Prostate gland (tissue), 2 donors: ENCODE data around the gene GOPC. TPM values are rescaled to one million over a fixed set of nuclear protein-coding genes. Genes with fewer than 3 reads are reported as not detected.

Experiments
- DNase-seq: peaks from one replicate; pipeline ENCODE4 v3.0.0-alpha.2; 2019; ENCODE audit warnings: low spot score
- H3K27ac ChIP-seq, 2 donors: fragments of 200-600 bp; sonication (generic); 2 replicates each; pipeline ENCODE4 v1.5.1; 2017 to 2019
- H3K27me3 ChIP-seq: fragments of 200-600 bp; sonication (generic); replicated peaks from 2 replicates; pipeline ENCODE4 v1.5.1; 2019; ENCODE audit not compliant: insufficient read depth
- H3K36me3 ChIP-seq, 2 donors: fragments of 200-600 bp; sonication (generic); 1 replicate in 1 of 2; 2 replicates in 1 of 2; pipeline versions ENCODE4 v1.5.1 to v1.8.1; 2017 to 2019
- H3K4me1 ChIP-seq: fragments of 200-600 bp; sonication (generic); replicated peaks from 2 replicates; pipeline ENCODE4 v1.5.1; 2019
- H3K4me3 ChIP-seq, 2 donors: fragments of 200-600 bp; sonication (generic); 2 replicates each; pipeline ENCODE4 v1.5.1; 2017 to 2019
- H3K9me3 ChIP-seq: fragments of 200-600 bp; sonication (generic); 2 replicates; pipeline ENCODE4 v1.5.1; 2017
- CTCF ChIP-seq, 4 experiments: fragments of 200-600 bp in 2 of 4; fragments of 450-650 bp in 2 of 4; sonication (generic) in 2 of 4; IDR thresholded peaks; 1 replicate in 3 of 4; 2 replicates in 1 of 4; pipeline ENCODE4 v1.5.1; 2016 to 2019; ENCODE audit warnings: antibody characterized with exemption in 4 of 4, mild to moderate bottlenecking in 2 of 4, moderate library complexity in 2 of 4
- POLR2A ChIP-seq: fragments of 450-650 bp; IDR thresholded peaks from one replicate; pipeline ENCODE4 v1.6.1; 2016; ENCODE audit warnings: antibody characterized with exemption, mild to moderate bottlenecking
- POLR2AphosphoS5 ChIP-seq: sonication (generic); formaldehyde crosslinking; IDR thresholded peaks from one replicate; pipeline ENCODE4 v1.6.1; 2017; ENCODE audit warnings: antibody characterized with exemption
- WGBS: methylation state at CpG from one replicate; pipeline ENCODE4 v1.1.5; 2018; 5-methylcytosine and 5-hydroxymethylcytosine counted together
- intact Hi-C: fragments of 100-400 bp; cut with DNase I; formaldehyde crosslinking; loops from one replicate; pipeline ENCODE4 v1.14.2; 2022
- total RNA-seq, 2 donors: library from RNA; depleted of rRNA; stranded (reverse); fragments of >200 nt; gene quantifications; one replicate each; pipeline ENCODE4 v1.1.0, GENCODE V29; 2016

GOPC gene
- total RNA-seq, 2 donors from 2014 or later: 20.2 to 24.2 TPM

DNA sequence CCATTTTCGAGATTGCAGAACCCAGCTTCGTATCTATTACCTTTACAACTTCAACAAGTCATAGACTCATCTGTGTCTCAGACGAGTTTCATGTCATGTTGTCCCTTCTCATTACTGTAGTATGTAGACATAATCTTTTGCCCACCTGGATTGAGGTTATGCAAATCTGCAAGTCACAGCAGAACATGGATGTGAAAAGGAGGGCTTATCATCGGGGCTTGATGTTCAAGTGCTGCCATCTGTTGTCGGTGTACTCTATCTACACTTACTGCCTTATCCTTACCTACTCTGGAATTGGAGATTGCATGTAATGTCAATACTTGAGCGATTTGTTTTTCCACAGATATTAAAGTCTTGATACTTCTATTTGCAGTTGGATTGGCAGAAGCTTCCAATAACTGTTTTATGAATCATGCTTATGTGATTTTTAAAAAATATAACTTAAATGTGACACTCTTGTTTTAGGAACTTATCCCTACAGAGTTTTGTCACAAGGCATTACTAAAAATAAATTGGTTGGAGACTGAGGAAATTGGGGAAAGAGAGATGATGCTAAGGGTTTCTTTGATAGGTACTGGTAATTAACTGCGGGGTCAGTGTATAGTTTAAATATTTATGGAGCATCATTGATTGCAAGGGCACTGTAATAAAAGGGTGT, 3.0 kb upstream of the GOPC start:
- H3K27me3 ChIP-seq: peaks cover 5% of the 10 kb centered on the region
- DNase-seq: peak; percentile 32
- H3K4me1 ChIP-seq: no peaks in the 10 kb centered on the region
- 31% methylated on average over 7 of the region's 7 CpGs for WGBS
- H3K4me3 ChIP-seq: no peak overlapping the region
- TF ChIP-seq POLR2AphosphoS5 (no peak), POLR2A (no peak), CTCF (IDR thresholded peaks at IDR 0.05) (peak in 3 of 4 experiments; percentile 26 to 61 (median 59))
- no peaks in the 10 kb centered on the region for H3K36me3 ChIP-seq
- intact Hi-C loops: loop anchor here (10.0 kb wide), 1 partner anchor 260 kb away; no protein-coding TSS in a partner anchor
- no peak overlapping the region for H3K27ac ChIP-seq
- H3K9me3 ChIP-seq: no peaks in the 10 kb centered on the region

GRCh38 chr6:117603821-117604220, 1.5 kb upstream of the GOPC start:
- intact Hi-C loops: loop anchor here (5.0 to 10.0 kb wide), 2 partner anchors 47 to 259 kb away; no protein-coding TSS in a partner anchor
- Histone ChIP-seq H3K36me3 (no peaks in the 10 kb centered on the region), H3K27me3 (no peaks in the 10 kb centered on the region), H3K4me3 (no peak overlapping the region), H3K9me3 (no peaks in the 10 kb centered on the region), H3K27ac (no peak overlapping the region), H3K4me1 (no peaks in the 10 kb centered on the region)
- TF ChIP-seq CTCF (IDR thresholded peaks at IDR 0.05): no peak
- TF ChIP-seq POLR2AphosphoS5: no peak
- no peak for DNase-seq
- 96% methylated on average over 2 of the region's 2 CpGs for WGBS

GRCh38 chr6:117602899-117603588, 733 bp upstream of the GOPC start:
- Histone ChIP-seq H3K27me3 (no peaks in the 10 kb centered on the region), H3K4me3 (peak overlapping the region; percentile 79 to 80), H3K4me1 (no peaks in the 10 kb centered on the region), H3K36me3 (no peaks in the 10 kb centered on the region), H3K27ac (peak overlapping the region; percentile 89 to 91), H3K9me3 (no peaks in the 10 kb centered on the region)
- no peak for DNase-seq
- TF ChIP-seq POLR2A (no peak), POLR2AphosphoS5 (no peak), CTCF (IDR thresholded peaks at IDR 0.05) (no peak)
- intact Hi-C loops: loop anchor here (5.0 to 10.0 kb wide), 2 partner anchors 46 to 258 kb away; no protein-coding TSS in a partner anchor
- WGBS: 54% methylated on average over 12 of the region's 12 CpGs

- Histone ChIP-seq H3K36me3 (no peaks in the 10 kb centered on the region), H3K27ac (peak overlapping the region; percentile 89 to 91), H3K4me1 (no peaks in the 10 kb centered on the region), H3K9me3 (no peaks in the 10 kb centered on the region), H3K4me3 (peak overlapping the region; percentile 79 to 80), H3K27me3 (no peaks in the 10 kb centered on the region)
- 0% methylated on average over 12 of the region's 12 CpGs for WGBS
- no peak for TF ChIP-seq POLR2AphosphoS5
- no peak for TF ChIP-seq CTCF (IDR thresholded peaks at IDR 0.05)
- TF ChIP-seq POLR2A: no peak
- no peak for DNase-seq
- intact Hi-C loops: loop anchor here (5.0 to 10.0 kb wide), 2 partner anchors 44 to 257 kb away; no protein-coding TSS in a partner anchor
These were observed 530 bp downstream of the GOPC start for GRCh38 chr6:117601811-117602150.
